HG02759 (cell line): ENCODE data around the gene RTN4RL1.

Experiments used
- ATAC-seq: cut with Tn5 transposase; IDR thresholded peaks from one replicate; pipeline ENCODE4 v1.9.1; 2021; ENCODE audit warnings: mild to moderate bottlenecking, moderate library complexity; ENCODE audit not compliant: unreplicated experiment

RTN4RL1 gene

DNA sequence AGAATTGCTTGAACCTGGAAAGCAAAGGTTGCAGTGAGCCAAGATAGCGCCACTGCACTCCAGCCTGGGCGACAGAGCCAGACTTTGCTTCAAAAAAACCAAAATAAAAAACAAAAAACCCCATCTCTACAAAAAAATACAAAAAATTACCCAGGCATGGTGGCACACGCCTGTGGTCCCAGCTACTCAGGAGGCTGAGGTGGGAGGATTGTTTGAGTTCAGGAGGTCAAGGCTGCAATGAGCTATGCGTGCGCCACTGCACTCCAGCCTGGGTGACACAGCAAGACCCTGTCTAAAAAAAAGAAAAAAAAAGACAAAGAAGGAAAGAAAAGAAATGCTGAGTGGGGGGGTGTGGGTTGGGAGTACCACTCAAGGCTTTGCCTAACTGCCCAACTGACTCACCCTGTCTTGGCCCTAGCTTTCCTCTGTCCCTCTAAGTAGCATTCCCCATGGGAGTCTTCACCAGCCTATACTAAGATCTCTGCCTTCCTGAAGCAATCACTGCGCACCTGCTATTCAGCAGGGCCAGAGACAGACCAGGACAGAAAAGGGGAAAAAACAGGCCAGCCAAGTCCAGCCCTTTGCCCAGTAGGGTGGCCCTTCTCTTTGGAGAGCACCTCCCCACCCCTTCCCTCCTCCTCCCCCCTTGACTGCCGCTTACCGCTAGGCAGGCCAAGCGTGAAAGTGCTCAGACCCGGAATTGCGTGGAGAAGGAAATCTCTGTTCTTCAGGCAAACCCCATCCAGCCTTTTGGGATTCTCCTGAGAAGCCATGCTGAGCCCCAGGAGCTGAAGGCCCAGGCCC is 45.8 kb downstream of the RTN4RL1 start:
- no peak for ATAC-seq

DNA sequence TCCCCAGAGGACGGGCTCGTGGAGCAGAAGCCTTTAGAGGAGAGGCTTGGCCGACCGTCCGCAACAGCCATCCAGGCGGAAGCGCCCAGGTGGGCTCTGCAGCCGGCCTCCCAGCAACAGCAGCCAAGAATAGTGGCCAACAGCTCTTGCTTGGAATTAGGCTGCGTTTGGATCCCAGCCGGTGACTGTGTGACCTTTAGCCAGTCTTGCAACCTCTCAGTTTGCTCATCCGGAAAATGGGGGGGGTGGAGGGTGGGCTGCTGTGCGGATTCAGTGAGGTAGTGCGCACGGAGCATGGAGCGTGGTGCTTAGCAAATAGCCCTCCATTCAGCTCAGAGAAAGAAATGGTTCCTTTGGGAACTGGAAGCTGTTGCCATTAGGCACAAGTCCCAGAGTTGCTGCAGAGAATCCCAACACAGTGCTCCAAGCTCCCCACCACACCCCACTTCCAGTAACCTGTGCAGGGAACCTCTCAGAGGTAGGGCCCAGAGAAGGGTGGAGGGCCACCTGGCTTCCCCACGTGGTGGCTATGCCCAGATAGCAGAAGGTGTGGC is 46.7 kb downstream of the RTN4RL1 start:
- ATAC-seq: no peak

DNA sequence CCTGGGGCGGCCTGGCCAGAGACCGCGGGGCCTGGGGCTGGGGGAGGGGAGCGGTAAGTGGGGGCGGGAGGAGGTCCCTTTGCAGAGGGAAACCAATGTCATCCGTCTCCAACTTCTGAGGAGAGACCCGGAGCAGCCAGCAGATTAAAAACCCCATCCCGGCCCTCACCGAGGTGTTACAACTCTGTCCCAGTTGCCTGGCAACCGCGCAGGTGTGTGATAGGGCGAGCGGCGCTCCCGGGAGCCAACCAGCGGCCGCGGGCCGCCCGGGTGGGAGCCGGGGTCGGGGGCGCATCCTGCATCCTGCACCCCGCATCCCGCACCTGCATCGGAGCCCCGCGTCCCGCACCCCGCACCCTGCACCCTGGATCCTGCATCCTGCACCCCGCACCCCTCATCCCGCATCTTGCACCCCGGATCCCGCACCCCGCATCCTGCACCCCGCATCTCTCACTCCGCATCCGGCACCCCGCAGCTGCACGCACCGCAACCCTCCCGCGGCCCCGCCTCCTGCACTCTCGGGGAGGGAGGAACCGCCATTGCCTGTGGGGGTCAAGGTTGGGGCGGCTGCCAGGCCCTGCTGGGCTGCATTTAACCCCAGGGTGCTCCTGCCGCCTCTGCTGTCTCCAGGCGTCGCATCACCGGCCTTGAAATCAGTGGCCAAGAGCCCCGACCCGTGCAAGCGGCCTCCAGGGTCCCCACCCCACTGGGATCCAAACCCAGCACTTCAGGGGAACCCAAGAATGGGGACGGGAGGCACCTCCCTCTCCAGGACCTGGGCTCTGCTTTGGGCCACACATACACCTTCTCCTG is 47.3 kb downstream of the RTN4RL1 start:
- ATAC-seq: no peak

DNA sequence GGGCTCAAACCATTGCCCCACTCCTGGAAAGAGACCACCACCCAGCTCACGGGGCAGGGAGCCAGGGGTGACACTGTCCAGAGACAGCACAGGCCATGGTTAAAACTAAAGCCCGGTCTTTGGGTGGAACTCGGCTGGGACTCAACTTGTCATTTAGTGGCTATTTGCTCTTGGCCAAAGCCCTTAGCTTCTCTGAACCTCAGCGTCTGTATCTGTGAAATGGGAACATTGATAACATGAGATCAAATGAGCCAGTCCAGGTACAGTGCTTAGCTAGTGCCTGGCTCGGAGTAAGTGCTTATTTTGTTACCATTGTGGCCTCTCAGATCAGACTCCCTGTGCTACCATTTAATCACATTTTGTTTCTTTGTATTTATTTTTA is 48.5 kb downstream of the RTN4RL1 start:
- no peak for ATAC-seq

DNA sequence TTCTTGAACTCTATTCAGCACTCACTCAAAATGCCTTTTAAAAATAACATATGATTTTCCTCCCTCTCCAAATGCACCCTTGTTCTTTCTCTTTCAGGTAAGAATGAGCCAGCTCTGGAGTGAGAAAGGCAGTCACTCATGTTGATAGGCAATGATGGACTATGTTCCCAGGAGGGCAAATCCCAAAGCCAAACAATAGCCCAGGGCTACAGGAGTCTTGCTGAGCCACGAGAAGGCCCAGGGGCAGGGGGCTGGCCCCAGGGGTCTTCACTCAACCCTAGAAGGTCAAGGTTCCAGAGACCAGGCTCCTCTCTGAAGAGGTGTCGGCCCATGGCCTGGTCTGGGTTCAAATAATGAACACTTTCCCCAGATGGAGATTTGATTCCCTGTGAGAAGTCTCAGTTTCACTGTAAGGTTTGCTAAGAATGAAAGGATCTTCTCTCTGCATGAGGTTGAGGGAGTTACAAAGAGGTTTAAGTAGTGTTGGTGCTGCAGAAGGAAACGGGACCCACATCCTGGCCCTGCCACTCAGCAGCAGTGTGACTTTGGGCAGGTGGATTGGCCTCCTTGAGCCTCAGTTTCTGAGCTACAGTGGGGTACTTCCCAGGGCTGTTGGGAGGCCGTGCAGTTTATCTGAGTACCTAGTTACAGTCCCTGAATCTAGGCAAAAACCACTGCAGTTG is 49.0 kb downstream of the RTN4RL1 start:
- no peak for ATAC-seq

DNA sequence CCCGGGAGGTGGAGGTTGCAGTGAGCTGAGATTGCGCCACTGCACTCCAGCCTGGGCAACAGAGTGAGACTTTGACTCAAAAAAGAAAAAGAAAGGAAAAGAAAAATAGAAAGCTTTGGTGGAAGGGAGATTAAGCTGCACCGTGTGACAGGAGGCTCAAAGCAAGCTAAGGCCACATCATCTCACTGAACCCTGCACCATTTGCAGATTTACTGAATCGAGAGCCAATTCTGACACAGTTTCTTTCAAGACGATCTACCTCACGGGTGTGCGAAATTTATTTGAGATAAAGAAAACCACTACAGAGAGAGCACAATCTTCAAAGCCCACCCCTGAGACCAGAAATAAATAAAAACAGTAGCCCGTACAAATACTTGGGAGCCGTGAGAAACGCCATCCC is 49.6 kb downstream of the RTN4RL1 start:
- no peak for ATAC-seq

DNA sequence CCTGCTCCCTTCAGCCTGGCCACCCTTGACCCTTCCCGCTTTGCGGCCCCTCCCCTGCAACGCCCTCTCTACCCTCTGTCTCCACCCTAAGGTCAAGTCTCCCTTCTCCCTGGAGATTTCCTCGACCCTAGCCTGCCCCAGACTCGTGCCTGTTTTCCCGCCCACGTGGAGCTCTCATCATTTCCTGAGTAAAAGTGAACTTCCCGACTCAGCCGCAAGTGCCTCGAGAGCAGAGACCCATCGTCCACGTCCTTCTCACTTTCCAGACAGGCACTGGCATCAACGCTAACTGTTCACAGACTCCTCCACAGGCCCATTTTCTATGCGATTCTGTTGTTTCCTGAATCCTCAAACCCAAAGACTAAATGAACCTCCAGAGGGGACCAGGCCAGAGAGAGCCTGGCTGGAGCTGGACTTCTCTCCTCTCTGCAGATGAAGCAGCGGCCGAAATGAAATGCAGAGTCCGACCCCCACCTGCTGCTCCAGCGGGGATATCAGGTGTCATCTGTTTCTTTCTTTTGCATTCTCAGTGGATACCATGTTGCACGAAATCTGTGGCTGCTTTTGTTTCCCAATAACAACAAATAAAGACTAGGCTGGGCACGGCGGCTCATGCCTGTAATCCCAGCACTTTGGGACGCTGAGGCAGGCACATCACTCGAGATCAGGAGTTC is 52.5 kb downstream of the RTN4RL1 start:
- ATAC-seq: no peak

DNA sequence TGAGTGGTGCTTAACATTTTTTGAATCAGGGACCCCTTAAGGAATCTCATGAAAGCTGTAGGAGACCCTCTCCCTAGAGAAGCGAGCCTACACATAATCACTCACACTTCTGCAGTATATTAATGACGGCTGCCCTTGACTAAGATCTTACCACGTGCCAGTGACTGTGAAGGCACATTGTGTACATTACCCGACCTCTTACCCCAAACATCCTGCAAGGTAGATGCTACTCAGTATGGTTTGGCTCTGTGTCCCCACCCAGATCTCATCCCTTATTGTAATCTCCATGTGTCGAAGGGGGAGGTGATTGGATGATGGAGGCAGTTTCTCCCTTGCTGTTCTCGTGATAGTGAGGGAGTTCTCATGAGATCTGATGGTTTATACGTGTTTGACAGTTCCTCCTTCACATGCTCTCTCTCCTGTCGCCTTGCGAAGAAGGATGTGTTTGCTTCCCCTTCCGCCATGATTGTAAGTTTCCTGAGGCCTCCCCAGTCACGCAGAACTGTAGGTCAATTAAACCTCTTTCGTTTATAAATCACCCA is 54.2 kb downstream of the RTN4RL1 start:
- no peak for ATAC-seq

DNA sequence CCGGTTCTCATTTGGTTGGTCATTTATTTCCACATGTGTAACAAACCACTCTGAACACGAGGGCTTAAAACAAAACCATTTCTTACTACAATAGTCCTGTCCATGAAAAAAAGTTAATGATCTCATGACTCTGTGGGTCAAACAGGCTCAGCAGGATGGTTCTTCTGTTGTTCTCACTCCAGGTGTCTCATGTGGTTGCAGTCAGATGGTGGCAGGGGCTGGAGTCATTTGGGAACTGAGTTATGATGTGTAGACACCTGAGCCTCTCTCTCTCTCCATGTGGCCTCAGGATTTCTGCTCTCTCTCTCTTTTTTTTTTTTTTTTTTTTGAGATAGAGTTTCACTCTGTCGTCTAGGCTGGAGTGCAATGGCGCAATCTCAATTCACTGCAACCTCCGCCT is 55.4 kb downstream of the RTN4RL1 start:
- ATAC-seq: no peak

DNA sequence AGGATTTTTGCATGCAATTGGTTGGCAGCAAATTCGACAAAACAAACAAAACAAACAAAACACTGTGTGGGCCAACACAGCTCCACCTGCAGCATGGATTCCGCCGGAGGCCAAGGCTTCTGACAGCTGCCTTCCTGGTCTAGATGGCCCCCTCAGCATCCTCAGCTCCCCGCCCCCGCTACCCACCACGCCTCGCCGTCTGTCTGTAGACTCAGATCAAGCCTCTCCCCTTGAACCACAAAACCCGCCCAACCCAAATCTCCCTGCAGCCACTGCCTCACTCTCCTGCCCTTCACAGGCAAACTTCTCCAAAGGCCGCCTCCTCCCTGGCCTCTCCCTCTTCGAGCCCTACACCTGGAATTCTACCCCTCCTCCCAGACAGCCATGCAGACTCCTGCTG is 57.9 kb downstream of the RTN4RL1 start:
- no peak for ATAC-seq

DNA sequence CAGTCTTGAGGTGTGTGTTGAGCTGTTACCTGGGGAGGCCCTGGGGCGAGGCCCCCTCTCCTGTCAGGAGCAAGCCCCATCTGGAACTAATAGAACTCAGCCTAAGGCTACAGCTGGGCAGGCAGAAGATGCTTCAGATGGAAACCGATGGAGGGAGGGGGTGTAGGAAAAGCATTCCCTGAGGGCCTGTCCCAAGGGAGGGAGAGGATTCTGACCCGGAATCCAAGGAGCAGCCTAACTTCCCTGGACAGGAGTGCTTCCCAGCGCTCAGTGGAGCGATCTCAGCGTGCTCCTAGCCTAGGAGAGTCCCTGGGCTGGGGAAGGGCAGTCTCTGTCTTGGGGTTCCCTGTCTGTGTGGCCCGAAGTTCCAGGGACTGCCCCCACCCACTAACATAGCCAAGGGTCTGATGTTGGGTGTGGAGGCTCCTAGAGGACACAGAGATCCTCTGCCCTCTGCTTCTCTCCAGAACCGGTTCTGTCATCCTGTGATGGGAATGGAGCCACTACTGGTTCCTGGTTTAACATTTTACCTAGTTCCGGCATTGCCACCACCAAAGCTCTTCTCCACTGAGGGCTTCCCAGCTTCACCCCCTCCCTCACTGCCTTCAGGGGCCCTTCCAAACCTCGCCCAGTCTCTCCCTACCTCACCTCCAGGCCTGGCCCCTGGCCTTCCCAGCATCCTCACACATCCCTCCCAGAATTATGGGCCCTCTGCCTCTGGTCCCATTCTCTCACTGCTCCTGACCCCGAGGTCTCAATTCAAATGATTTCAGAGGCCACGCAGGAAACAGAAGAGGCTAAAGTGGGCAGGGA is 58.7 kb downstream of the RTN4RL1 start:
- no peak for ATAC-seq

DNA sequence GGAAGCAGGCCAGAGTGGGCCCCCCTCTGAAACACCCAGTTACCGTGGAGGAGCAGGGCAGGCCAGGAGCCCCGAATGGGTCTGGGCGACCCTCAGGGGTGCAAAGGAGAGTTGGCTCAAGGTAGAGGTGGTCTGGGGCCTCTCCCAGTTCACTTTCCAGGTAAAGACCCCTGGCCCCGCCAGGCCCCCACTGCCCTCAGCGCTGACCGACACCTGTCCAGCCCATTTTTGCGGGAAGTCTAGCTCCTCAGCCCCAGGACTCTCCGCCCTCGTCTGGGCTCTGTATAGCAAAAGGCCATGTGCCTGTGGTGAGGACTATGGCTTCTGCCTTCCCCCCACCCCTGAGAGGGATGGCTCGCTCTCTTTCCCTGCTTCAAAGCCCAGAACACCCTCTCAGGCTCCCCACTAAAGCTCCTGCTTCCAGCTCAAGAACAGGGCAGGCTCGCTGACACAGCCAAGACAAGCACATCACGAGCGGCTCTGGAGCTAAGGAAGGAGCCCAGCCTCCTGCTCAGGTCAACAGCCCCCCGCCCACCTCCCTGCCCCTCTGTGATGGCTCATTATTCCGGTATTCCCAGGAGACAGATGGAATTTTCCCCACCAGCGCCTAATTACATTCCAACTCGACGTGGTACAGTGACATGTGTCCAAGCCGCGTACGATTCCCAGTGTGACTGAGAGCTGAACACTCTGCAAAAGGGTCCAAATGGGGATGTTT is 59.4 kb downstream of the RTN4RL1 start:
- no peak for ATAC-seq

DNA sequence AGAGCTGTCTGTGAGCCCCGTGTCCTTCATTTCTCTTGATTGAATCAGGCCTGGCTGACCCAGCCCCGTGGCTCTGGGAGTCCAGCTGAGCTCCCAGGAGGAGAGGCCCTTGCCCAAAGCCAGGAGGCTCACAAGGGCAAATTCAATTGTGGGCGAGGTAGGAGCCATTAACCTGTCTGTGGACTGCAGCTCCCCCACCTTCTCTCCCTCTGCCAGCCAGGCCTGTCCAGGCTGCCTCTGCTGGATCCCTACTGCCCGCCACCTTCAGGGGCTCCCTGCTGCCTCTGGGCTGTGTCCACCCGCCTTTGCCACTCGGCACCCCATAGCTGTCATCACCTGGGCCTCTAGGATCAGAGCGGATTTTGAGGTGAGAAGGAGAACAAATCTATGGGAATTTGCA is 61.9 kb downstream of the RTN4RL1 start:
- no peak for ATAC-seq

DNA sequence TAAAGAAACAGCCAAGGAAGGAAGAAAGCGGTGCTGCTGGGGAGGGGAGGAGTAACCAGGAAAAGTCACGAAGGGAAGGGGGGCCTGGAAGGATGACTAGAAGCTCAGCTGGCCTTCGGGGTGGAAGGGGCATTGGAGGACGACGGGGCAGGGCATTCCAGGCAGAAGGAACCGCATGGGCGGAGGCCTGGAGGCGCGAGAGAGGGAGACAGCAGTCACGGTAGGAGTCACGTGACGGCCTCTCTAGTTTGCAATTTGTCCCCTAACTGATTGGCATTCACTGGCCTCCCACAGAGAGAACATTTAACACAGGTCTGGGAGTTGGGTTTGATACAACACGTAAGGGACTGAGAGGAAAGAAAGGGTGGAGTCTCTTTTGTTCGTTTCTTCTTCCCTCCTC is 63.9 kb downstream of the RTN4RL1 start:
- no peak for ATAC-seq

DNA sequence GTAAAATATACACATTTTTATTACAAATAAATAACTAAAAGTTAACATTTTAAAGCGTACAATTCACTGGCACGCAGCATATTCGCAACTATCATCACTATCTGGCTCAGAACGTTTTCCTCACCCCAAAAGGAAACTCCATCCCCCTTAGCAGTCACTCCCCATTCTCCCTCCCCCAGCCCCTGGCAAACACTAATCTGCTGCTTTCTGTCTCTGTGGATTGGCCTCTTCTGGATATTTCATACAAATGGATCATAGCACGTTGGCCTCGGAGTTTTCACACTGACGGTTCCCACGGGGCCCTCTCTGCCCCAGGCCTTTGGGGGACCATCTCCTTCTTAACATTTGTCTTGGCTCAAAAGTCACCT is 64.6 kb downstream of the RTN4RL1 start:
- no peak for ATAC-seq

DNA sequence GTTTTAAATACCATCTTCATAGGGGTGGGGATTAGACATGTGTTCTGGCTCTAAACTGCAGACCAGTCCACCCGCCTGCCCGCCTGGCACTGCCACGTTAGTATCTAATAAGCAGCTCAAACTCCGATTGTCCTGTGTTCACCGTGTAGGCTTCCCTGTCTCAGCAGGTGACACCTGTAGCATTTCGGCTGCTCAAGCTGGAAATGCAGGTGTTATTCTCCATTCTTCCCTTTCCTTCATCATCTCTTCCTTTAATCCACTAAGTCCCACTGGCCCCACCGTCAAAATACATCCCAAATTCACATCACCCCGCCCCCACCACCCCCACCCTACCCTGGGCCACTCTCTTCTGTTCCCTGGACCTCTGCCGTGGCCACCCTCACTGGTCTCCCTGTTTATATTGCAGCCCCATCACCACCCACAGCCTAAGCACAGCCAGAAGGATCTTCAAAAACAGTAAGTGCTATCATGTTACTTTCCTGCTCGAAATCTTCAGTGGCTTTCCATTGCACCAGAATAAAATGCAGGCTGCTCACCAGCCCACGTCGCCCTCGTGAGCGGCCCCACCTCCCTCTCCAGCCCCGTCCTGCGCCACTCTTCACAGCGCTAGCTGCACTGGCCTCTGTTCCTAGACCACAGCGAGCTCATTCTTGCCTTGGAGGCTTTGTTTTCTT is 65.1 kb downstream of the RTN4RL1 start:
- no peak for ATAC-seq

DNA sequence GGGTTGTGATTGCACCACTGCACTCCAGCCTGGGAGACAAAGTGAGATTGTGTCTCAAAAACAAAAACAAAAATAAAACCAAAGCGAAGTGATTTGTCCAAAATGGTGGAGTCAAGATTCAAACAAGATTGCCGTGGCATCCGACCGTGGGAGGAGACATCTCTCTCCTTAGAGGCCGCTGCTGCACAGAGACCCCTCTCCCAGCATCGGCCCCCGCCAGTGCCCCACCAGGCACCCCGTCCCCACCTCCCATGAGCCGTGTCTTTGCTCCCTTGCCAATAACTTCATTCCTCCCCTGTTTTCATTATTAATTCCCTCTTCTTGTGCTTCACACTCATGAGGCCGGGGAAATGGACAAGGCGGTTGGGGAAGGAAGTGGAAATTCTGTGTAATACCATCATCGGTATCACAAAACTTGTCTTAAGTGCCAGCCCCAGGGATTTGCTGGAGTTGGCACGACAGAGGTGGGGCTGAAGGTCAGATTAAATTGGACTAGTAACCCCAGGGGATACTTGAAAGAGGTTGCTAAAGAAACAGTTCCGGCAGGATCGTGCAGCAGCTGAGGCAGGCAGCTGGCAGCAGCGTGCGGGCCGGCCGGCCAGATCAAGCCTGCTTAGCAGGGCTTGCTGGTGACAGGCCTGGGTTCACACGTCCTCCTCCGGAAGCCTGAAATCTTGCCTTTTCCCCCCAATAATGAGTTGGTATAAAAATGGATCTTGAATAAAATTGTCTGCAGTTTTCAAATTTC is 66.8 kb downstream of the RTN4RL1 start:
- ATAC-seq: no peak

DNA sequence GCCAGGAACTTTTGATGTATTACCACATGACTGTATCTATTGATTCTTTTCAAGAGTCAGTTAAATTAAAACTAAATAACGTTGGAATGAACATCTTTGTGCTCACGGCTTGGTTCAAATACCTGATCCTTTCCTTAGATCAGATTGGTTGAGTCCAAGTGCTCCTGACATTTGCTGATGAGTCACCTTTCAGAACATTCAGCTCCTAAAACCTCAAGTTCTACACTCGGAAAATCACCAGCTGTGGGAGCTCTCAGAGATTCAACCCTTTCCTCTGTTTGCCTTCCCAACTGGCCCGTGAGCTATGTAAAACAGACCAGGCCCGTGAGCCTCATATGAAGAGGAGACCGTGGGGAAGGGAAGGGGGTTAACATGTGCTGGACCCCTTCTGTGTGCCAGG is 68.1 kb downstream of the RTN4RL1 start:
- ATAC-seq: no peak
